ENCODE measurements around the gene C1QL2.
A peak's percentile ranks its signal among the peaks of the same experiment; 100 is the strongest.

Gene C1QL2

DNA sequence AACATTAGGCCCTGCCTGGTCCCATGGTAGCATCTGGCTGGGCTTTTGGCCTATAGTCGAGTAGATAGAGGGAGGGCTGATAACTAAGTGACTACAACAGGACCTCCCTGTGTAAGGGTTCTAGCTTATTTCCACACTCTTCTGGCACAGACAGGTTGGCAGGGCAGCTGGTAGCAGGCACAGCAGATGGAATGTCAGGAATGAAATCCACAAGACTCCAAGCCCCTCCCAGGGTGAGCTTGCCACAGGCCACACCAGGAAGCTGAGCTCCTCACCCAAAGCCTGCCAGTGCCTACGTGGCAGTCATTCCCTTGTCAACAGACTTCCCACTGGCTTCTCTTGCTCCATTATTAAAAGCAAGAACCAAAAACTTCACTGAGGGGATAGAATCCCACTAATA, 20.7 kb upstream of the C1QL2 start:
- DNase-seq (ENCODE audit: low spot score): peak; percentile 83

DNA sequence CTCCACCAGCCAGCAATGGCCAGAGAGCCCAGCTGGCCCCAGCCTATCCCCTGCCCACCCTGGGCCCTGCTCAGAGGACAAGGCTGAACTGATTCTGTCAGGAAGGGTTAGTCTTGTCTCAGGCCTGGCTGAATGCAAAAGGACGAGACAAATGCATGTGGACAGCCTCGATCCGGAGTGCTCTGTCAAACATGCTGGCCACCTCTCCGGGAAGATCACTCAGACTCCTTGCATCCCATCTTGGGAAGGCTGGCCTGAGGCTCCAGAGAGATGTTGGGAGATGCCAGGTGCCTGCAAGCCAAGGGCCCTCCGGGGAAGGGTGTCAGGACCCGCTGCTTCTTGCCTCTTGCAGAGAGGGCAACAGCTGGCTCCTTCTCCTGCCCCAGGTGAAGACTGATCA, 20.2 kb upstream of the C1QL2 start:
- DNase-seq (ENCODE audit: low spot score): no peak

DNA sequence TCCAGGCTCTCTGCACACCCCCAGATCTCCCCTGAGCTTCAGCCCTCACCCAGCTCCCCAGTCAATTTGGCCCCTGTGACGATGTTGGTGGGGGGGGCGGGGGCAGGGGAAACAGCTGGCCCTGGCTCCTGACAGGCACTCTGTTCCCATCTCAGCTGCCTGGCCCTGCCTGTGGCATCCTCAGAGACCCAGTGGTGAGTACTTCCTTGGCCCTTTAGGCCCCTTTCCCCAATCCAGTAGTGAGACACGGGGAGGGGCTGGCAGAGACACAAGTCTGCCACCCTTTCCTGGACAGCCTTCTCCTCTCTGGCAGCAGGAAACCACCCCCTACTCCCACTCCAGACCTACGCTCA, 19.3 kb upstream of the C1QL2 start:
- DNase-seq (ENCODE audit: low spot score): no peak

DNA sequence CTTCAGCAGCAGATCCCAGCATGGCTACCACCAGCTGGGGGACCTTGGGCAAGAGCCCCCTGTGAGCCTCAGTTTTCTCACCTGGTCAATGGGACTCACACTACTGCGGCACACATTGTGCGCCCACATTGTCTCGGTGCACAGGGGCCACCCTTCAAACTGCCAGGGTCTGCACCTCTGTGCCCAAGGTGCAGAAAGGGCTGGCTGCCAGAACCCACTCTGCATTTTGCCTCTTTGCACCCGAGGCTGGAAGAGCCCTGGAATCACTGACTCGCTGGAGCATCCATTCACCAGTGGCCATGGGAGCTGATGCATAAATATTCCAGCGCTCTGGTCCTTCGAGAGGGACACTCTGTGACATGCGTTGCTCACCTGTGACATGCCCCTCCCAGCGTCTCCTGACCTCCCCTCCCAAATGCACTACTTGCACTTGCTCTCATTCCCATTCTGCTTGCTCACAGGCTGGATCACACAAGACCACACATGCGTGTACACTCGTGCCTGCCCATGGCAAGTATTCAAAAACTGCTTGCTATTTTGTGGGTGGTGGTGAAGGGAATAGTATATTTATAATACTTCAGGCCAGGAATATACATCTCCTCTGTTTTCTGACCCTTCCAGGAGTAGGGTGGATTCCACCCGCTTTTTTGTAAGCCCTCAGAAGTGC, 18.8 kb upstream of the C1QL2 start:
- no peak for DNase-seq (ENCODE audit: low spot score)

DNA sequence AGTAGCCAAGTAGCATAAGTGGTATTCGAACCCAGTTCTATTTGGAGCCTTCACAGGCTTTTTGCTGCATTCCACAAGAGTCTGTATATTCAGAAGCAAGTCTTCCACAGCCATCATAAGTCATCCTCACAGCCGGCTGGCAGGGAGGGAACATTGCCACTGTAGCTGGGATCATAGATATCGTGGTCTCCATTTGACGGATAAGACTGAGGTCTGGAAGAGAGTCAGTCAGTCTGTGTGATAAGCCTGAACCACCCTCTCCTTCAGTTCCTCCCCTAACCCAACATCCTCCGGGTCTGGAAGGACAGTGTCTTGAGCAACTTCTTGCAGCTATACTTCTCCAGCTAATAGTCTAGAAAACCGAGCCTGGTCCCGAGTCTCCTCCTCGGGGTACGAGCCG, 17.0 kb upstream of the C1QL2 start:
- DNase-seq (ENCODE audit: low spot score): no peak

DNA sequence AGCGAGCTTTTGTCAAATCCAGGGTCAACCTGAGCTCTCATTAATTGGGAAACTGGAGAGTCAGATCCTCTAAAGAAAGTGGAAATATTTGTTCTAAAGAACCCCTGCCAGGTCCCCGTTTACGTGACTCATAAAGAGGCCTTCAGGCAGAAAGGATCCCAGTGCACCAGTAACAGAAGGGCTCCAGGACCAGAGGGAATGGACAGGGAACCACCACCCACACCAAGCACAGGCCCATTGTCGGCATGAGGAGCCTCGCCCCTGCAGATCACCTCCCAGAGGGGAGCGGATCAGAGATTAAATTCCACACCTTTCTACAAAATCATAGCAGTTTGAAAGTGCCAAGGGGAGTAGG, 16.4 kb upstream of the C1QL2 start:
- DNase-seq (ENCODE audit: low spot score): no peak

DNA sequence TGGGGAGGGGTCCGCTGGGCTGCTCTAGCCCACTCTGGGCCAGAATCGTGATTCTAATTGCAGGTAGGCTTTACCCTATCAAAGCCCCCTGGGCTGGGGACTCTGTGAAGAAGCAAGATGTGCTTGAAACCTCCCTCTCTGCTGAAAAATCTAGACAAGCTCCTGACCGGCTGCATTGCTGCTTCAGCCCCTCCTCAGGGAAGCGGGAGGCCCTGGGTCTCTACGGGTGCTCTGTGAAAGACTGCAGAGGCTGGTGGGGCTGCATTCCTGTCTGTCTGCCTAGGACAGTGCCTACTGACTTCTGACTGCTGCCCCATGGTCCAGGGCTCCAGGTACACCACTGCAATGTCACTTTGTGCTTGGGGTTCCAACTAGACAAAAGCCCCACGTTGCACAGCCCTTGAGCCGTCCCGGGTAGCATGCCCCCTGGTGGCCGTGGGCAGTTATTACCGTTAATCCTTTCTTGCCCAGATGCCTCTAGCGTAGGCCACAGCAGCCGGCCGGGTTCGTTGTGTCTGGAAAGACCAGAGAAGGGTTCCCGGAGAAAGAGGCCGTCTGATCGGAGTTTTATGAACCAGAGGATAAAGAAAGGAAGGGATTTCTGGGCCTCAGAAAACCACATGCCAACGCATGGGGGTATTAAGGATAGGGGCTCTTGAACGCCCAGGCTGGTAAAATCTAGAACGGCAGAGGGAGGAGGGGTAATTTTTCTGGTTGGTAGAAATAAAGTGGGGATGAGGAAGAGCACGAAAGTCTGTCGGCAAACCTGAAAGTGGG, 15.9 kb upstream of the C1QL2 start:
- peak; percentile 57 for DNase-seq (ENCODE audit: low spot score)

DNA sequence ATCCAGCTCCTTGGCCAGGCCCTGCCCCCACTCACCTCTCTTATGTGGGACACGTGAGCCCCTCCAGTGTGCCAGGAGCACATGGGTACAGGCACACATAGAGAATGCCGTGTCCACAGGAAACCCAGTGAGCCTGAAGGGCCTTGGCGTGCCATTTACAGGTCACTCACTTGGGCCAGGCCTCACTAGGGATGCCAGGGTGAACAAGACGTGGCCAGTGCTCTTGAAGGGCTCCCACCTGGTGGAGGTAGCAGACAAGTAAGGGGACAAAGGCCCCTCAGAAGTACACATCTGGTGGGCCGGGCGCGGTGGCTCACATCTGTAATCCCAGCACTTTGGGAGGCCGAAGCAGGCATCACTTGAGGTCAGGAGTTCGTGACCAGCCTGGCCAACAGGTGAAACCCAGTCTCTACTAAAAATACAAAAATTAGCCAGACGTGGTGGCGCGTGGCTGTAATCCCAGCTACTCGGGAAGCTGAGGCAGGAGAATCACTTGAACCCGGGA, 15.1 kb upstream of the C1QL2 start:
- no peak for DNase-seq (ENCODE audit: low spot score)

DNA sequence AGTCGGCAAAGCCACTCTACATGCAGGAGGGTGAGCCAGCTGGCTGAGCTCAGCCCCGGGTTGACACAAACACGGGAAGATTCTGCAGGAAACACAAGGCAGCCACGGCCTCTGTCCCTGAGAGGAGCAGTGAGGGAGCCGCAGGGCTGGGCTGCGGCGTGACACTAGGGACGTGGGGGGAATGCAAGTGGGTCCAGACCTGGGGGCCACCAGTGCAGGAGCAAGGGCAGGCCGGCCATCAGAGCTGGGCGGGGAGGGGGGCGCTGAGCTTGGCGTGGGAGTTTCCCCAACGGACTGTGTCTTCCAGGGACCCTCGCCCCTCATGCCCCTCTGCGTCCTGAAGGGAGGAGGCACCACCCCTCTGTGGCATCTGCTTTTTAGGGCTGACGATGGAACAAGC, 12.0 kb upstream of the C1QL2 start:
- no peak for DNase-seq (ENCODE audit: low spot score)

DNA sequence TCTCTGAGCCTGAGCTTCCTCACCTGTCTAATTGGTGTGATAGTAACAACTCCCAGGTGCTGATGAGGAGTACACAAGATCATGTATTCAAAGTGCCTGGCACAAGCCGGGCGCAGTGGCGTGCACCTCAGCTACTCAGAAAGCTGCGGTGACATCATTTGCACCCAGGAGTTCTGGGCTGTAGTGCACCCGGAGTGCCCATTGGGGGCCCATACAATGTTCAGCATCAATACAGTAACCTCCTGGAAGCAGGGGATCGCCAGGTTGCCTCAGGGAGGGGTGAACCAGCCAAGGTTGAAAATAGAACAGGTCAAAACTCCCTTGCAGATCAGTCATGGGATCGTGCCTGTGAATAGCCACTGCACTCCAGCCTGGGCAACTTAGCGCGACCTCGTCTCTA, 11.2 kb upstream of the C1QL2 start:
- DNase-seq (ENCODE audit: low spot score): no peak

DNA sequence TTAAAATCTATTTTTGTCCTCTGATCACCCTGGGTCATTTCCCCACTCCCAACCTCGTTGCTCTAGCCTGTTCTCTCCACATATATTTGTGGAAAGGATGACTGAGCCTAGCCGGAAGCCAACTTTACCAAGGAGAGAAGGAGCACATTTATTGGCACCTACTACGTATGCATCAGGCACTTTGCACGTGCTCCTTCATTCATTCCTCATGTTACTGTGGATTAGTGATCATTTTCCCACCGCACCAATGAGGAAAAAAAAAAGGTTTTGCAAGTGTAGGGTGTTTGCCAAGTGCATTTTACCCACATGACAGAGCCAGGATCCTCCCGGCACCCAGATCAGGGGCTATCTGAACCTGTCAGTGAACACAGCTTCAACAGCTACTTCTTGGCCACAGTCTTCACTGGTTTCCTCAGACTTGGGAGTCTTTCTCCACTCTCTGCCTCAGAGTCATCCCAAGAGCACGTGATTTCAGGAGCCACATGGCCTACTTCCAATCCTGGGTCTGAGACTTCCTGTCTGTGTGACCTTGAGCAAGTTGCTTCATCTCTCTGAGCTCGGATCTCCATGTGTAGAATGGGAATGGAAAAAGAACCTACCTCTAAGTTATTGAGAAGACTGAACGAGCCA, 1.9 kb upstream of the C1QL2 start:
- no peak for DNase-seq (ENCODE audit: low spot score)

DNA sequence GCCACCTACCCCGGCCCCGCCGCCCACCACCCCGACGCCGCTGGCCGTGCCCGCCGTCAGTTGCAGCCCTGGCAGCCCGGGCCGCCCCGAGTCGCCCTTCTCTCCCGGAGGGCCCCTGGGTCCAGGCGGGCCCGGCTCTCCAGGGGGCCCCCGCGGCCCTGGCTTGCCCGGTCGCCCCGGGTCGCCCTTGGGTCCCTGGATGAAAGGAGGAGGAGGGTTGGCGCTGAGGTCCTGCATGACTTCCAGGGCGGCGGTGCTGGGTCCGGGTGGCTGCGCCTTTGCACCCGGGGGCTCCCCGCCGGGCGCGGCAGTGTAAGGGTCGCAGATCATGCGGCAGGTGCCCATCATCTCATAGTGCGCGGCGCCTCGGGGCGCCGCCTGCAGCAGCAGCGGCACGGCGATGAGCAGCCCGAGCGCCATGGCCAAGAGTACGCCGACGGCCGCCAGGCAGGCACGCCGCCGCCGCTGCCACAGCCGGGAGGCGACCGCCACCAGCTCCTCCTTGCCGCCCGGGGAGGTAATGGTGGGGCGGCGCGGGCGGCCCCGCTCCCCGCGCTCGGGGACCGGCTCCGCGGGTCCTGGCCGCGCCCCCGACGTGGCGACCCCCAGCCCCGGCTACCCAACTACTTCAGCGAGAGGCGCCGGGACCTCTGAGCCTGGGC, 570 bp downstream of the C1QL2 start:
- no peak for DNase-seq (ENCODE audit: low spot score)

DNA sequence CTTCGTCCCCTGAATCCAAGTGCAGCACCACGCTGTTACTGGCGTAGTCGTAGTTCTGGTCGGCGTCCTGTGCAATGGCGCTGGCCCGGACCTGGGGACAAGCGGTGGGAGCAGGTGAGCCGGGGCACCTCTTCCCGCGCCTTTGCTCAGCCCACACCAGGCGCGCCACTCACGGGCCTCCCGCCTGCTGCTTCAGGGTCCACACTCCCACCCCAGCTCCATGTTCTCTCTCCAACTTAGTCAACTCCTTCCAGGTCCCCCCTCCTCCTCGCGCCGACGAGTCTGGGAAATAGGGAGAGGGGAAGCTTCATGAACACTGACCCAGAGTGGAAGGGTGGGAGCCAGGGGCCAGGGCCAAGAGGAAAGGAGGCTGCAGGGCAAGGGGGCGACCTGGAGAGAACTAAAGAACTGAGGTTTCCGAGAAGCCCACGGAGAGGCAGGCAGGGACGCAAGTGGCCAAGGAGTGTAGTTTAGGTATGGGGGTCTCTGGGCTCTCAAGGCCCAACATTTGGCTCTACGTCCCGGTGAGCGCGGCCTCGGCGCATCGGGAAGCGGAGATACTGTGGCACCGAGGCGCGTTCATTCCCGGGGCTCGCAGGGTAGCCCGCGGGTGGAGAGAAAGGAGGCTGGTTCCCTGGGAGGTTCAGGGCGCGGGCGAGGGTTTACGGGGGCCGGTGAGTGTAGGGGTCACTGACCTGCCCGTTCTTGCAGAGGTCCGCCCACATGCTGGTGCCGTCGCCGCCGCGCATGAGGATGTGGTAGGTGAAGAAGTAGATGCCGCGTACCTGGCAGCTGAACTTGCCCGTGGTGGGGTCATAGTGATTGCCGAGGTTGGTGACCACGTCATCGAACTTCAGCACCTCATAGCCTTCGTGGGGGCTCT, 1.4 kb downstream of the C1QL2 start:
- no peak for DNase-seq (ENCODE audit: low spot score)

DNA sequence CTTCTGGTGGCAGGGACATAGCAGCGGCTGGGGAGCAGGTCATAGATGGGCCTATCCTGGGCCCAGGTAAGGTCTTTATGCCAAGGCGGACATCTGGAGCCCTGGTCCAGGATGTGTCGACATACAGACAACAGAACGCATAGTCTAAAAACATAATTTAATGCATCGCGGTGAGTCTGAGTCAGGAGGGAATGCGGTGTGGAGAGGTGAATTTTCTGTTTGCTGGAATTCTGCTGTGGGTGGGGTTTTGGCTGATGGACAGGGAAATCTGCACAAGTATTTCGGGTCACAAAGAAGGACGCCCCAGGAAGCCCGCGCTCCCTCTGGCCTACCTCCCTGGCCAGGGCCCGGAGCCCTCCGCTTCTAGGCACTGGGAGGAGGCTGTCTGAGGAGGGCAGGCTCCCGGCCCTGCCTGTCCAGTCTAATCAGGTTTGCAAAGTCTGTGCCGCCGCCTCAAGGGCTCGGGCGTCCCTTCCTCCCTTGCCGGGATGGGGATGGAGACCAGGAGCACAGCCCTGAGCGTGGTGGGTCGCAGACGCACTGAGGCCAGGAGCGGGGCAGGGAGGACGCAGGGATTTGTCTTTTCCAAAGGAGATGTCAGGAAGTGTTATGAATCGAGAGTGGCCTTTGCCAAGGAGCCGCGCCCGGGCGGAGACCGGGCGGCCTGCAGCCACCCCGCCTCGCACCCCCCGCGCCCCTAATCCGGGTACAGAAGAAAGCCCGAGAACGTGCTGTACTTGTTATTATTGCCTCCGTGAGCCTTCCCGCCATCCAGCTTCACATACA, 2.3 kb downstream of the C1QL2 start:
- peak; percentile 14 for DNase-seq (ENCODE audit: low spot score)

DNA sequence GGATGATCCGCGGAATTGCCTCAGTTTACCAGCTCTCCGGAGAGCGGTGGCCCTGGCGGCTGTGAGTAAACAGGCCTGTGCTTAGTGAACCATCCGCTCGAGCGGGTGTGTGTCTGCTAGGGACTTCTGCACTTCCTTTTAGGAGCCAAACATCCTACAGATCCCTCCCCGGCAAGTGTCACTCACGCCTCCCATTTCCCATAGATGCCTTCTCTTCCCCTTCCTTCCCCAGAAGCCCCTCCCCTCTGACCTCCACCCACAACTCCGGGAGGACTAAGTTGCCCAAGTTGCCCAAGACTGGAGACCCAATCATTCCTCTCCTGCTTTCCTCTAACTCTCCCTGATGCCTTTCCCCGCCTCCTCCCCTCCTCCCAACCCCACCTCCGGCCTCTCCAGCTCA, 2.9 kb downstream of the C1QL2 start:
- no peak for DNase-seq (ENCODE audit: low spot score)

DNA sequence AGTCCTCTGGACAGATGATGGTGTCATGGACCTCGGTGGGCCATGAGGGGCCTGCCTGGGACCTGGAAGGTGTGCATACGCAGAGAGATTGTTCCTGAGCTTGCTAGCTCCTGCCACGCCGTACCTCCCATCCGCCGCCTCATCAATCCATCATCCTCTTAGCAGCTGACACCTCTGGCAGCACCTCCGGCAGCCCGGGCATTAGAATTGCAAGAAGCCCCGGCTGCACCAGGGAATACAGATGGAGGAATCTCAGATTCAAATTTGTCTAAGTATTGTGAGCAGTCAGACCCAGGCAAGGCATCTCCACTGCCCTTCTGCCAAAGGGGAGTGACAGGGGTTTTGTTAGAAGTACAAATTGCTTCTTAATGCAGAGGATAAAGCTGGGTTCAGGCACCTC, 4.5 kb downstream of the C1QL2 start:
- no peak for DNase-seq (ENCODE audit: low spot score)

DNA sequence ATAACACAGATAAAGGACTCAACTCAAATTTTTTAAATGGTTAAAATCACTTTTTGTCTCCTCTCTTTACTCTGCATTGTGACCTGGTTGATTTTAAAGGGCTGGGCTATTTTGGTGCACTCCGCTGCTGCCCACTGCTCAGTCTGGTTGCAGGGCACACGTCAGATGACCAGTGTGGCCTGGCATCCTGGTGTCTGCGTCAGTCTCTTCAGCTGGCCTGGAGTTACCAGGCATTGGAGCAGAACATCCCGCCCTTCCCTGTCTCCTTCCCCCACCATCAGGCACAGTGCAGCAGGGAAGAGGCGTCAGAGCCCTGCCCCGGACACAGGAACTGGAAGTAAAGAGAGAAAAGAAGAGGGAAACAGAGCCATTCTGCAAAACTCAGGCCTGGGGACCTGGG, 8.9 kb downstream of the C1QL2 start:
- peak; percentile 85 for DNase-seq (ENCODE audit: low spot score)

DNA sequence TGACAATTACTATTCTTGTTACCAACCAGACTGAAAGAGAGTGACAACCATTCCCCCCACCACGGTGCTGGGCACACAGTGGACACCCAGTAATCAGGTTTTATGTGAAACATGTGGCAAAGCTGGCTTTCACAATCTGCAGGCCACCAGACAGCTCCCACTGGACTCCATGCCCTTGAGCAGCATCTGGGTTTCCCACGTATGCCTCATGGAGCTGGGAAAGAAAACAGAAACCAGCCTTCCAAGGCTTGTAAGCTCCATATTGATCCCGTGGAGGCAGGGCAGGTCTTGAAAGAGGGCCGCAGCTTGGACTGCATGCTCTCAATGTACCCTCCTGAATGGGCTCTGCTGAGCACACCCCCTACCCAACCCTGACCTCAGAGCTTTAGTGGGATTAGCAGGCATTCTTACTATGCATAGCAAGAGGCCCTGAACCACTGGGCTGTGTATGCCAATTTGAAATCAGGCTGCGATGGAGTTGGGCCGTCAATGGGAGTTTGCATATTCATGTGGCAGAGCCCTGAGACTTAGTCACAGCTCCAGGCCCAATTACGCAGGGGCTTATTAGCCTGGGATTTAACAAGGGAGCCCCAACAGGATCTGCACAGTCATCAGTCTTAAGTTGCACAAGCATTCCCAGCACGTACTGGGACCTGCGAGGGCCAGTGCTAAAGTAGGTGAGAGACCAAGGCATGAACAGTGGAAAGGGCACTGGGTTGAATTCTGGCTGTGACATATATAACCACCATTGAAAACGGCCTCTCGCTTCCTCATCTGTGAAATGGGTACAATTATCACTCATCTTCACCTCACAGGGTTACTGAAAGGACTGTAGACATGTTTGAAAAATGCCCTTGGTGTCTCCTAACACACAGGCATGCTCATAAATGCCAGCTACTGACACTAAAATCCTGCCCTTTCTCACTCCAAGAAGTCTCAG, 10.5 kb downstream of the C1QL2 start:
- DNase-seq (ENCODE audit: low spot score): no peak

DNA sequence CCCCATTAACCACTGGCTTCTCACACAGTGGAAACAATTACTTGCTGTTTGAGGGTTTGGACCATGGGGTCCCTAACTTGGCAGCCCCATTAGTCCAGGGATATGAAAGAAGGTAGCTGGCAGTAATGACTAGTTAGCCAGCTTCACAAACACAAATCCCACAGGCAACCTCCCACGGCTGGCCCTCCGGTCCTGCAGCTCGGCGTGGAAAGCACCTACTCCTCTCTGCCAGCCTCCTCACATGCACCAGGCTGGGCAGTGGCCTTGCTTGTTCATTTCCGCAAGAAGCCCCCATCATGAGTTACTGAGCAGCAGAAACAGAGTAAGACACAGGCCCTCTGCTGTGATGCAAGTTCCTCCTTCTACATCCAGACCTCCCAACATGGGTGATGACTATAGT, 13.7 kb downstream of the C1QL2 start:
- DNase-seq (ENCODE audit: low spot score): no peak

DNA sequence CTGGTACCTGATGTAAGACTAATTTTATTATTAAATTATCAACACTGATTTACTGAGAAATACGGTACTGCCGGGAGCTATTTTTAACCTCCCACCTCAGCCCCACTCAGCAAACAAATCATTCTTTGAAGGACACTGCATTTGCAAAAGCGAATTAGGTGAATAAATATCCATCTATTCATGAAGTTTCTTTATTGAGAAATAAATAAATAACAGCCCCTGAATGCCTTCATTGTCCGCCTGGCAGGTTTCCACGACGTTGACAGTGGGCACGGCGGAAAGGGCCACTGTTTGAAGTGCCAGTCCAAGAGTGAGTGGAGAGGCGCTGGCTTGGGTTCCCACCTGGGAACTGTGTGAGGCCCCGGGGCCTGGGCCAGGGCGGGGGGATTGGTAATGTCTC, 15.7 kb downstream of the C1QL2 start:
- DNase-seq (ENCODE audit: low spot score): no peak
